Vagina (tissue), 2 donors: ENCODE results near the gene ATXN10.

ENCODE experiments used
- POLR2A ChIP-seq, 2 donors: fragments of 450-650 bp; IDR thresholded peaks; one replicate each; pipeline ENCODE4 v1.6.1; 2017; ENCODE audit warnings: antibody characterized with exemption in 2 of 2, mild to moderate bottlenecking in 2 of 2, moderate library complexity in 2 of 2
- POLR2AphosphoS5 ChIP-seq, 2 donors: sonication (generic); formaldehyde crosslinking; IDR thresholded peaks; one replicate each; pipeline ENCODE4 v1.9.0; 2017; ENCODE audit warnings: antibody characterized with exemption in 2 of 2, mild to moderate bottlenecking in 2 of 2, low read depth in 1 of 2; ENCODE audit not compliant: insufficient read depth in 1 of 2
- TF ChIP-seq, protein P1 (sequence below), 3 experiments: fragments of 450-650 bp in 2 of 3; fragments of 200-600 bp in 1 of 3; sonication (generic) in 1 of 3; IDR thresholded peaks; one replicate each; pipeline ENCODE4 v1.5.1; 2017 to 2019; ENCODE audit warnings: antibody characterized with exemption in 3 of 3, mild to moderate bottlenecking in 2 of 3, moderate library complexity in 2 of 3

DNA sequence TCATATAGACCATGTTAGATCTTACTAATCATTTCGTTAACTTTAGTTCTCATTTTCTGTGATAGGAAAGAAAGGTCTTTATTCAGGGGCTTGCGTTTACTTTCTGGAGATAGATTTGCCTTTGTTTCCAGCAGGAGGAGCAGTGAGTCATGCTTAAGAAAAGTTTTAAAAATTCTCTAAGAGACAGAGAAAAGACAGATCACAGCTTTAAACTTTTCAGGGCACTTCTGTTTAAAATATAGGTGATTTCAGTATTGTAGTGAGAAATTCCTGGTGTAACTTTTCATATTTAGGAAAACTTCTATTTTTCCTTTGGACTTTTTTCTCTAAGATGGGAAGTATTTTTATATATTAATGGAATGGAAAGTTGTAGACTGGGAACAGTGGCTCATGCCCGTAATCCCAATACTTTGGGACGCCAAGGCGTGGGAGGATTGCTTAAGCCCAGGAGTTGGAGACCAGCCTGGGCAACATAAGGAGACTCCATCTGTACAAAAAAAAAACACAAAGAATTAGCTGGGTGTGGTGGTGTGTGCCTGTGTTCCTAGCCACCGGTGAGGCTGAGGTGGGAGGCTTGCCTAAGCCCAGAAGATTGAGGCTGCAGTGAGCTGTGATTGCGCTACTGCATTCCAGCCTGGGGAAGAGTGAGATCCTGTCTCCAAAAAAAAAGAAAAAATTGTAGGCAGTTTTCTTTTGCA is 60.3 kb downstream of the ATXN10 start:
- TF ChIP-seq POLR2AphosphoS5 (IDR thresholded peaks at IDR 0.05; ENCODE audit: insufficient read depth in 1 of 2, low read depth in 1 of 2) = no peak
- TF ChIP-seq, protein P1, sequence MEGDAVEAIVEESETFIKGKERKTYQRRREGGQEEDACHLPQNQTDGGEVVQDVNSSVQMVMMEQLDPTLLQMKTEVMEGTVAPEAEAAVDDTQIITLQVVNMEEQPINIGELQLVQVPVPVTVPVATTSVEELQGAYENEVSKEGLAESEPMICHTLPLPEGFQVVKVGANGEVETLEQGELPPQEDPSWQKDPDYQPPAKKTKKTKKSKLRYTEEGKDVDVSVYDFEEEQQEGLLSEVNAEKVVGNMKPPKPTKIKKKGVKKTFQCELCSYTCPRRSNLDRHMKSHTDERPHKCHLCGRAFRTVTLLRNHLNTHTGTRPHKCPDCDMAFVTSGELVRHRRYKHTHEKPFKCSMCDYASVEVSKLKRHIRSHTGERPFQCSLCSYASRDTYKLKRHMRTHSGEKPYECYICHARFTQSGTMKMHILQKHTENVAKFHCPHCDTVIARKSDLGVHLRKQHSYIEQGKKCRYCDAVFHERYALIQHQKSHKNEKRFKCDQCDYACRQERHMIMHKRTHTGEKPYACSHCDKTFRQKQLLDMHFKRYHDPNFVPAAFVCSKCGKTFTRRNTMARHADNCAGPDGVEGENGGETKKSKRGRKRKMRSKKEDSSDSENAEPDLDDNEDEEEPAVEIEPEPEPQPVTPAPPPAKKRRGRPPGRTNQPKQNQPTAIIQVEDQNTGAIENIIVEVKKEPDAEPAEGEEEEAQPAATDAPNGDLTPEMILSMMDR (IDR thresholded peaks at IDR 0.05) = no peak
- no peak for TF ChIP-seq POLR2A (IDR thresholded peaks at IDR 0.05)
